HUDEP-2 (cell line): ENCODE results near the gene GUCY2F.
A peak's percentile ranks its signal among the peaks of the same experiment; 100 is the strongest.

Source experiments
- DNase-seq, 76 experiments: peaks; one replicate each; lab custom pipeline; 2025; ENCODE audit not compliant: unreplicated experiment in 76 of 76; lab: John Stamatoyannopoulos, UW

Gene GUCY2F

DNA sequence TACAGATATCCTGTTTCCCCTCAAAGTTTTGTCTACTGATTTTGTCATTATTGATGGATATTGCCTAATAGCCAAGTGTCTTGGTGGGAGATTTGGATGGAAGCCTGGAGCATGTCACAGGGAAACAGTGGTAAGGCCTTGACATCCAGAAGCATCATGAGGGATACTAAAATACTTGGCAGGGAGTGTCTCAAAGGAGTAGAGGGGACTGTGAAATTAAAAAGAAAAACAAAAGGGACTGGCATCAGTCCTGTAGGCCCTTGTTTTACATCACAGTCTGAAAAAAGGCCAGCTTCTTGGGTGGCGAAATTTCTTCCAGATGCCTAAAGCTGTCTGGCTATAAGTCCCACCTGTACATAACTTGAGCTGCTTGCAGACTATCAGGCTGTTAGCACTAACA, 83.8 kb downstream of the GUCY2F start:
- DNase-seq: no peak

DNA sequence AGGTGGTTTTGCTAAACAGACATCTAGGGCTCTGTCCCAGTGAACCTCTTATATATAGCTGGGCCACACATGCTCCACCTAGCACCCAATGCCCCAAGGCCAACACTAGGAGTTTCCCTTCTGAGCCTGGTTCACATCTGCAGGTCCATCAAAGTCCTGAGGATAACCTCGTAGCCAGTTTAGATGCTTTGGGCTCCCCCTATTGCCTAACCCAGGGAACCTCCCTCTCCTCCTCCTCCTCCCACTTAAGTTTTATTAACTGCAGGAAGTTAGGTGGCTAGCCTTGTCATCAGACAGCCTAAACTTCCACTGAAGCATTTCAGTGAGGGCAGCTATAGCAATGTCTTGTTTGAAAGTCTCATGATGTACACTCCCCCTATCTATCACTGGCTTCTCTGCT, 88.0 kb downstream of the GUCY2F start:
- DNase-seq: peak in 11 of 76 experiments; percentile 0 to 23 (median 6)

DNA sequence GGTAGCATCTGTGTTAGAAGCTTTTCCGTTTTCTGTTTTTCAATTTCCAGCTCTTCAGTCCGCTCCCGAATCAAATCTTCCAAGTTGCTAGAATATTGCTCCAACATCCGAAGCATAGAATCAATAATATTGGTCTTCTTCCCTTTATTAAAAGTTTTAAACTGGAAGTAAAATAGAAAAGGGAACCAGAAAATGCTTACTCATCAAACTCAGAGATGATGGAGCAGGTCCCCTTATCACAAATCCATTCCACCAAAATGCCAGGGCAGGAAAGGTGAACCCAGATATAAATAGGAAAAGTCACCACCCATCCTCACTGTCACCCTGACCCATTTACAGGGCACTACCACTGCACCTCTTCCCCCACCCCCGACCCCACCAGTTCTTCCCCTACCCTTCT, 89.0 kb downstream of the GUCY2F start:
- DNase-seq: no peak

DNA sequence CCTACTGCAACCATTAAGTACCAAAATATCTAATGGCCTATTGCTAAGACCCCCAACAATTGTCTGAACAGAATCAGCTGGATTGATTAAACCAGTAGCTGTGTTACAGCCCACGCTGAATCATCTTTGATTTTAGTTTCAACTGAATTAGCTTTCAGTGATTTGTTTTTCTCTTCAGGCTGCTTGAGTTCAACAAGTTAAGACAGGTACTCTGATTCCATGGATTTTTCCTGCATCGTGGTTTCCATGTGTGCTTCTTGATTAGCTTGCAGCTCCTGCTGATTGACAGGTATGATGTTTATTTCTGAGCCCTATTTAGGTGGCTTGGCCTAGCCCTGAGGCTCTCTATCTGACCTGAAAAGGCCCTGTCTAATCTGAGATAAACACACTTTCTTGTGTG, 91.3 kb downstream of the GUCY2F start:
- DNase-seq: no peak

DNA sequence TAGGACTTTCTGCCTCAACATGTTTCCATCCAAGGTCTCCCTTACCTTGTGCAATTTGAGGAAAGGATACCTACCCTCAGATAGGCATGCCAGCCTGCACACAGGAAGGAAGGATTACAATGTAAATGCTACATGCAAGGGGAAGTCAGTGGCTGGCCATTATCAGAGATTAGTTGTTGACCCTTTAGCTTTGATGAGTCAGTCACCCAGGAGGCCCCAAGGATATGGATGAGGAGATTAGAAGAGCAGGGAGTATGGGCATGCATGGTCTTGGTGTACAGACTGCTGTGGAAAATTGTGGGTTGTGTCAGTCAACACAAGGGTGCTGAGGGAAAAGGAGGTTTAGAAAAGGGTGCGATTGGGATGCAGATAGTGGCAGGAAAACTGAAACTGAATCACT, 92.0 kb downstream of the GUCY2F start:
- peak in 2 of 76 experiments; percentile 0 for DNase-seq

DNA sequence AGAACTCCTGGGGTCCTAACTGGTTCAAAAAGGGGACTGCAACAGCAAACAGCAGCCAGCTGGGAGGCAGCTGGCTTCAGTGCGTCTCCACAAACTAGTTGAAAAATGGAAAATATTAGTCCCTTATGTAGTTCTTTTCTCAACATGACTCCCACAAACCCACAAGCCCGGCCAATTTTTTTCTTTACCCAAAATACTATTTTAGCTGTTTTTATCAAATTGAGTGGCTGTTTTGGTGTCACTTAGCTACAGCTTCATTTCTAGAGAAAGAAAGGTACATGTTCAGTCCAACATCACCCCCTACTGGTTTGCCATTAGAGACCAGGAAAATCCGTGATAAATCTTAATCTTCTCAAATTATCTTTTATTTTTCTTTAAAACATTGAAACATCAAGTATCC, 97.2 kb downstream of the GUCY2F start:
- DNase-seq: peak in 2 of 76 experiments; percentile 4 to 16

DNA sequence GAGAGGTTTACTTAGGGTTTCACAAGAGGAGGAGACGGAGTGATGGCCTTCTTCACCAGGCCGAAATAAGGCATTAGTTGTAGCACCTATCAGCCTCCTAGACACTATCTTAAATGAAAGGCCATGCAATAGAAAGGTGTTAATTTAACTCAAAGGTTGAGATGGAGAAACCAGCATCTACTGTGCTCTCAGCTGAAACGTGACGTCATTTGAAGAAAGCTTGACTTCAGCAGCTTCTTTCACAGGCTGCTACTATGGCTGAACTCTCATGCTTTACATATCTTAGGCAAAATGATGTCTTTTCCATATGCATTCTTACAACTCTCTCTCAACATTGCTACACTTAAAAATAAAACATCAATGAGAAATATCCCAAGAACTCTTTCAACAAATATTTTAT, 99.6 kb downstream of the GUCY2F start:
- DNase-seq: no peak

DNA sequence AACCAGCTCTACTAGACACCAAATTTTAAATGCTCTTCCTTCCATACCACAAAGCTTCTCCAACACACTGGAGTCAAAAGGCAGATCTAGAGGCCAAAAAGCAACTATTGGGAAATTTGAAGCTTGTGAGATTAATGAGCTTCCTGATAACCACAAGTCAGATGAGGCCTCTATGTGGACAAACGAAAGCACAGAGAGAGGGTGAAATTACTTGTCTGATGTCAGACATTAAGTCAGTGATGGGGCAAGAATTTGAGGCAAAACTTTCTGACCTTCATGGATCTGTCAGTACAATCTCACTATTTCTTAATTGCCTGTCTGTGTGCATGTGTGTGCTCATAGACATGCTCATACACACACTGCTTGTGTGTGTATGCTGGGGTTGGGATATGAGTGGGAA, 103.6 kb downstream of the GUCY2F start:
- DNase-seq: no peak

DNA sequence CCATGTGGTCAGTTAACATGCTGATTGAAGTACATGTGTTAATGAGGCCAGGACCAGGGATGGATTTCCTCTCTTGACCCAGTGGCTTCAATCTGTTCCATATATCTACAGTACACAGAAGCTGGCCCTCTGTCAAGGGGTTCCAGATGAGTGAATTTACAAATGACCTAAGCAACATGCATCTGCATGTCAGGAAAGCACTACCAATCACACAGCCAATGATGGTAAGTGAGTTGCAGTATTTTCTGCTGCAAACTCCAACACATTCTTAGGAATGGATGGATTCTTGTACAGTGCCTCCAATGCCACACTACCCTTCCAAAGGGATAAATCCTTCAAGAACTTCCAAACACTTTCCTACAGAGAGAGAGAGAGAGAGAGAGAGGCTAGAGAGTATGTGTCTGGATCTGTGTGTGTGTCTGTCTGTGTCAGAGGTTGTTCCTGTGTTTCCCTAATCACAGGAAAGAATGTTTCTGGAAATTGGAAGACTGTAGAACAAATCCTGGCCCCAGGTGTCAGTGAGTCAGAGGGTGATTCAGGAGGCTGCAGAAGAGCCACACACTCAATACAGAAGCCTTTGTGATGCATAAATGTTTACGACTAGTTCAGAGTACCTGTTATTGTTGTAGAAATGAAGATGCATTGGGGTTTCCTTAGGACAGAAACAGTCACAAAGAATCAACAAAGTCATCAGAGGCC, 107.5 kb downstream of the GUCY2F start:
- no peak for DNase-seq

DNA sequence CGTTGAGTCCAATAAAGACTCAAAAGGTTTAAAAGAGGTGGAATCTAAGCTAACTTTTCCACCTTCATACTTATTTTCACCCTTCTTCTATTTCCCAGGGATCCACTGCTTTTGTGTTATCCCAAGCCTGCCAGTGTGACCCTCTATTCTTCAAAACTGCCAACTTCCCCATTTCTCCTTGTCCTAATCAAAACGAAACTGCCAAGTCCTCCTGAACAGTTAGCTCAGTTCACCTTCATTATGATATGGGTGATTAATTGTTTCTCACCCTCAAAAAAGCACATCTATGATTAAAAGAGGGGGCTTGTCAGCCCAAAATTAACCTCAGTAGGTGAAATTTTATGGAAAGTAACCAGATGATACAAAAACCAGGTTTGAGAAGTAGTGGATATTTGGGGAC, 108.4 kb downstream of the GUCY2F start:
- DNase-seq: no peak

DNA sequence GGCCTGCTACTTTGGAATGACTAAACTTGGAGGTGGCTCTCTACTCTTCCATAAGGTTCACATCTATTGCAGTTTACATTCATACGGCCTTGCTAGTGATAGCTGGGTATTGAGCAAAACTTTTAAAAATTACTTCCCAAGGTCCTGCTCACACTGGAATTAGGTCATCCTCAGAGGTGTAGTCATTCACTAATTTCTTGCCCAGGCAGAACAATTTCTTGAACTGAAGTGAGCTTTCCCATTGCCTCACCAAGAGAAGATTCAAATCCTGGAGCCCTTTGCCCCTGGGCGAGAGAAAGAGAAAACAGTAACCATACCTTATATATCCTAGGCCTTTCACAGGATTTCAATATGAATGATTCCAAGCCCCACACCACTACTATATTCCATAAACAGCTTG, 109.2 kb downstream of the GUCY2F start:
- DNase-seq: no peak

DNA sequence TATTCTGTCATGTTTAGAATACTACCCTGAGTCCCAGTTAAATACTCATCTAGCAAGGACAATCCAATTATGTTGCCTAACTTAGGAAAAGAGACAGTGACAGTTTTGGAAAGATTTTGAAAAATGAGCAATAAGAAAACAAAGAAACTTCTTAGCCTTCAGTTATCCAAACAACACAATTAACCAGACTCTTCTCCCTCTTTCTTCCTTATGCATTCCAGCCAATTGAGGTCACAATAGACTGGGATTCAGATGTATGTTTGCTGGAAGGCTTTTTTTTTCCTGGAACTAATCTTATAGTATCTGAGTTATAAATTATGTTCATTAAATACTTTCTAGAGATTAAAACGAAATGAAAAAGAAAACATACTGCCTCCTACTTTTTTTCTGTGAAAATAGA, 109.6 kb downstream of the GUCY2F start:
- DNase-seq: no peak

DNA sequence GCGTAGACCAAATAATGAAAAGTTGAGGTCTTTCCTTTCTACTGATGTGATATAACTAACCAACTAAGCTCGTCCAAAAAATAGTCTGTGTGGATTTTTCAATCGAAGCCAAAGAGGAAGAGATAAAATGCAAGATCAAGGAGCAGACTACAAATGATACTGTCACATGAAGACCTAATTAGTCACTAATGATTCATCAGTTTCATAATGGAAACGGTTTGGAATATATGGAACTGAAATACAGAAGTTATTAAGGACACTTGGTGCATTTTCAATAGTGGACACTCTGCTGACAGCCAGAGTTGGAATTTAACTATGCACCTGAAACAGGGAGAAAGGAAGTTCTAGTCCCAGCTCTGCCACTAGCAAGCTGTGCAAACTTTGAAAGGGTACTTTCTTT, 119.8 kb downstream of the GUCY2F start:
- no peak for DNase-seq

DNA sequence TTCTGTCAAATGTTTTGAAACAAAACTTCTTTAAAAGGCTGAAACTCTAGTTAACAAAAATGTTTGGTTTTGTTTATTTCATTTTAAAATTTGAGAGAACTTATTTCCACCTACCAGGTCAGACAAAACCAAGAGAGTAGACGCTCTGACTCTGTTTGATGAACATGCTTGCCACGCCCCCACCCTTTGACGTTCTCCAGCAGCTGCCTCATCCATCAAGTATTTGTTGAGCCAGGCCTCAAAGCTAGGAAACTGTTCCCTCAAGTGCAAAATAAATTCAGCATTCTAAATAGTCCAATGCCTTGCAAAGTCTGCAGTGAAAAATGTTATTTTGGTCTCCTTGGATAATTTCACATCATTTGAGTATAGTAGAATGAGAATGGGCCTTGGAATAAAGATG, 121.6 kb downstream of the GUCY2F start:
- DNase-seq: no peak

DNA sequence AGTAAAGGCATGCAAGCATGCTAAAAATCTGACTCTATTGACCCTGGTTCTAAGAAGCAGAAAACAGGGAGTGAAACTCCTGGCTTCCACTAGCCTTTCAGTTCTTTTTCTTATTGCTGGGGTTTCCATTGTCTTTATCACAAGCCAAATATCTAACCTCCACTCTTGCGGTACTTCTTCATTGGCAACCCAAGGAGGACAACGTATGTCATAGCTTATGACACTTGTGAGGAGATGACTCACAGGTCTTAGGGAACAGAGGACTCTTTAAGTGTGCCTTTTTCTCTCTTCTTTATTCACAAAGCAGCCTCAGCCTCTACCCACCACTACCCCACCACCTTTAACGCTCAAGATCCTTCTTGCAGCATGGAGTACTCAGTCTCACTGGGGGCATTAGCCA, 124.2 kb downstream of the GUCY2F start:
- DNase-seq: no peak

DNA sequence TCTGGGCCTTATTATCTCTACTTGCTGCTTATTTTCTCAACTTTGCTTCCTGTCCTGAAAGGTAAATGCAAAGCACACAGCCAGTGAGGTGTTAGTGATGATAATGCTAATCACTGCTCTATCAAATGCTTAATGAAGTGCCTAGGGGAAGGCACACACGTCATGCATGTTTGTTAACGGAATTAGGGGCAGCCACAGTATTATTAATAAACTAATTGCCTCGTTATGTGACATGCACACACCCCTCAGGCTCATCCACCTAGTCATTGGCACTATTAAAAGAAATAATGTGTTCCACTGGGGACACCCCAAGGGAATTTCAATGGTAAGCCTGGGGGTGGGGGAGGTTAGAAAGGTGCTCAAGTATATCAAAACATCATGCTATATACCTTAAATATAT, 125.2 kb downstream of the GUCY2F start:
- DNase-seq: no peak

DNA sequence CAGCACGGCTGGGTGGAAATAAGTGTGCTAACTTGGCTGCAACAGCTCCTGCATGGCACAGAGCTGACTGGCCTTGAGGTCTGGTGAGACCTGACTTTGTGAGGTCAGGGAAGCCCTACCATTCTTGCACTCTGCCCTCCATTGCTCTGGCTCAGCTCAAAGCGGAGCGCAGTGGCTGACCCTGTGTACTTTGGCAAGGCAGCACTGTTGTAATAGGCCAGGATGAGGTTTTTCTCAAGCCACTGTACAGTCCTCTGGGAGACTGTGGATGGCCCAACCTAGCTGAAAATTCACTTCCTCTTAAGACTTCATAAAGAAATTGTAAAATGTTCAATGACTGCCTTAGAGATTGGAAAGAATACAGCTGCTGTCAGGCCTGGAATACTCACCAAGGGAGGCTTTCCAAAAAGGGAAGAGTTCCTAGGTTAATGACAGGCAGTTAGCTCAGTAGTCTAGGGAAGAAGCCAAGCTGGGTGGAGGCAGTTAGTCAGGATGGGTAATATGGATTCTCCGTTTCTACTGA, 129.8 kb downstream of the GUCY2F start:
- DNase-seq: no peak

DNA sequence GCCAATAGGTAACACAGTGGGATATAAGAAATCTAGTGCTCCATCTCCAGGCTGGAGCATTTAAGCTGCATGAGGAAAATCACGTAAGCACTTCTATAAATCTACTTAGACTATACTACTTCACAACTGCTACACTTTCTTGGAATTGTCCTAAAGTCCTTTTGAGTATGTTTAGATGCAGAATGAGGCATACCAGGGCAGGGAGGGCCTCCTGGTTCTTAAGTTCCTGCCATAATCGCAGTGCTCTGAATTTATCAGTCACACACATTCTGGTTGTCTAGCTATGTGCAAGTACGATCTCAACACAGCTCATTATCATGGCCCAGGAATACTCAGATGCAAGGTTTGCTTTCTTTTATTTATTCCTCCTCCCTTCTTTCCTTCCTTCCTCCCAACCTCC, 130.3 kb downstream of the GUCY2F start:
- no peak for DNase-seq

DNA sequence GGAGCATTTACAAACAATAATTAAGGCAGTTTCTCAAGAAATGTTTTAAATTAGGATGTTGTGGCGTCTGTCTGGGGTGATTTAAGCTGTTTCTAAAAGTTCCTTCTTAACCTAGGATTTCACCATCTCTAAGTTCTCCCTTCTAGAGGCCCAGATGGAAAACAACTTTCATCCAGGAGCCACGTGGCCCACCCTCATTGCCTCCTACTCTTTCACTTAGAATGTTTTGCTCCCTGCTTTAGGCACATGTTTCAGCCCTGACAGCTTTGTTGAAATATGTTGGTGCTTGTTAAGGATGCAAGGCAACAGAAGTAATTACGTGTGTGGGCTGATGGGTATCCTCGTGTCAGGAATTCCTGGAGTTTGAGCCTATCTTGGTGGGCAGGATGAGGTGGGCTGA, 131.3 kb downstream of the GUCY2F start:
- no peak for DNase-seq

DNA sequence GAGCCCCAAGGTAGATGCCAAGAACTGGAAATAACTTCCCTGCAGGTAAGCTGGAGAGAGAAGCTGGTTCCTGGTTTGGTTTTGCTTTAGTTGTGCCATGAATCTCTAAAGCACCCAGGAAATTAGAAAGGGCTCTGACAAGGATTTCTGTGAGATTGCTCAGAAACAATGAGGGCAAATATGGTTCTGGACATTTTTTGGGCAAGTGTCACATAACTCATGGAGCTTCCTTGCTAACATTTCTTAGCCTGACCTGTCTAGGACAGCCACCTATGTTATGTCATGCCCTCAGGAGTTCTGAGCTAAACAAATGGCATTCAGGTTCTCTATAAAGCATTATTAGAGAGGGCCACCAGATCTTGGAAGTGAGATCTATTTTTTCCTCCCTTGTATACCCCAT, 131.8 kb downstream of the GUCY2F start:
- no peak for DNase-seq

DNA sequence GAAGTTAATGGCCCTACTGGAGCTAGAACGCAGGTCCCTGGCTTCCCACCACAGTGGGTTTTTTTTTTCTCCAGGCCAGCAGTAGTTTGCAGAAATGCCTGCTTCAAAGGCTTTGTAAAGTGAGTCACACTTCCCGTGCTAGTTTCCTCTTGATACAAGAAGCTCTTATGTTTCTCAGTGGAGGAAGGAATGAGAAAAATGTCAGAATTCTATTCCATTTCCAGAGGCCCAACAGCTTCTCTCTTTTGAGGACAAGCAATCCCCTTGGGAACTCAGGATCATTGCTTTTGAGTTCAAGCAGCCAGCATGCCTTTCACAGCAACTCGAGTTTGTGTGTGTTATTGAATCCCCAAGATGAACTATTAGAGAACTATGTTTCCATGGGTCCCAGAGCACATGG, 134.3 kb downstream of the GUCY2F start:
- DNase-seq: no peak

DNA sequence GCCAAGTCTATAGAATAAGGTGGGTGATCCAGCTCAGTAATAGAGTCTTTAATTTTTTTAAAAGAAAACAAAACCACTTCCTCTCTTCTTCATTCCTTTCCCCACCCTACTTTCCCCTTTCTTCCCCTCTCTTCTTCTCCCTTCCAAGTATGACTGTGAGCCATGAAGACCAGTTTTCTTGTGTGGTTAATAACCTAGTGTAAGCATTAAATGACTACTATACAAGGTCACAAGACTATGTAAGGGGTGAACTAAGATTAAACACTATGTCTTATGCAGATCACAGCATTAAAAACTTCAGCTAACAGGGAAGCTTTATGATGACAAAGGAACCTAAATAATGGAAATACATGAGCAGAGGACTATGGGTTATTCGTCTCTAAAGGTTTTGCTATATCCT, 135.4 kb downstream of the GUCY2F start:
- no peak for DNase-seq

DNA sequence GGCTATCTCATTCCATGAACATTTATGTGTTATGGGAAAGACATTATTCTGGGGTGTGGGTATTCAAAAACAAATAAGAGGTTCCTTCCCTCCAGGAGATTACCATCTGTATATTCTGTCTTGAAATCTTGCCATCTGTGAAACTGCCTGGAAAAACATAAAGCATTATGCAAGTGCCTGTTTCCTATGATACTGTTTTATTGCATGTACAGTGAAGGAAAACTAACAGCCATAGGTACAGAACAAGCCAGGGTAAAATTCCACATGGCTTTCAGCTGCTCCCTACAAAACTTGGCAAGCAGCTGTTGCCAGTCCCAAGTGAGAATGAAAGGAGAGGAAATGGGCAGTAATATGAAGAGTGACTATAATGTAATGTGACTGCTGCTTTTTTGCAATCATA, 136.0 kb downstream of the GUCY2F start:
- DNase-seq: no peak
